B cell (primary cell): Measurements from ENCODE around the gene DACT2. TPM values are rescaled to one million over a fixed set of nuclear protein-coding genes. Genes with fewer than 3 reads are reported as not detected.

Experiments
- ATAC-seq: fragments of 200-7000 bp; cut with Tn5 transposase; one replicate; pipeline ENCODE4 v1.10.0; 2021; ENCODE audit warnings: low read depth, mild to moderate bottlenecking, moderate number of reproducible peaks, moderate library complexity
- CTCF ChIA-PET: fragments of 350-600 bp; sonication (Branson Sonifier 250); formaldehyde crosslinking; loops from one replicate; lab custom pipeline; 2021; ENCODE audit warnings: antibody characterized with exemption, inconsistent platforms; lab: Charles Lee
- POLR2A ChIA-PET: fragments of 350-600 bp; sonication (Branson Sonifier 250); formaldehyde crosslinking; loops from one replicate; lab custom pipeline; 2021; ENCODE audit warnings: antibody characterized with exemption; lab: Charles Lee
- DNase-seq: peaks from one replicate; pipeline ENCODE4 v3.0.0; 2013
- H2AFZ ChIP-seq: 2 replicates; pipeline ENCODE4 v1.6.1; 2012; ENCODE audit warnings: mild to moderate bottlenecking, low read depth, low read length; ENCODE audit not compliant: insufficient read depth, poor library complexity, severe bottlenecking
- H3K27ac ChIP-seq, 2 donors: 1 replicate in 1 of 2; 2 replicates in 1 of 2; pipeline ENCODE4 v1.5.1; 2012 to 2013; ENCODE audit warnings: low read length in 2 of 2, mild to moderate bottlenecking in 2 of 2, moderate library complexity in 1 of 2
- H3K27me3 ChIP-seq, 4 experiments: fragments of 200-600 bp in 1 of 4; sonication (generic) in 1 of 4; replicated peaks in 1 of 4; 1 replicate in 2 of 4; 2 replicates in 2 of 4; pipeline versions ENCODE4 v1.6.1 to v1.7.0; 2013 to 2016; ENCODE audit warnings: low read length in 3 of 4, mild to moderate bottlenecking in 2 of 4, mixed read lengths in 1 of 4, moderate library complexity in 1 of 4; ENCODE audit not compliant: insufficient read depth in 4 of 4, control insufficient read depth in 3 of 4; ENCODE audit errors: control extremely low read depth in 1 of 4
- H3K36me3 ChIP-seq, 2 experiments: replicated peaks in 1 of 2; 1 replicate in 1 of 2; 2 replicates in 1 of 2; pipeline versions ENCODE4 v1.6.1 to v1.7.1; 2013; ENCODE audit warnings: low read length in 1 of 2; ENCODE audit not compliant: insufficient read depth in 2 of 2, control insufficient read depth in 1 of 2; ENCODE audit errors: control extremely low read depth in 1 of 2, extremely low read depth in 1 of 2
- H3K4me1 ChIP-seq, 2 donors: fragments of 200-600 bp in 1 of 2; sonication (generic) in 1 of 2; 1 replicate in 1 of 2; 2 replicates in 1 of 2; pipeline versions ENCODE4 v1.5.1 to v1.6.1; 2013 to 2017; ENCODE audit warnings: low read length in 2 of 2; ENCODE audit not compliant: control insufficient read depth in 2 of 2, insufficient read depth in 2 of 2
- H3K4me2 ChIP-seq: replicated peaks from 2 replicates; pipeline ENCODE3; 2012; ENCODE audit warnings: mild to moderate bottlenecking, low read depth, low read length; ENCODE audit not compliant: poor library complexity, severe bottlenecking
- H3K4me3 ChIP-seq, 5 experiments: fragments of 200-600 bp in 1 of 5; sonication (generic) in 1 of 5; 1 replicate in 3 of 5; 2 replicates in 2 of 5; pipeline versions ENCODE4 v1.5.1 to v1.7.0; 2011 to 2016; ENCODE audit warnings: low read length in 4 of 5, mild to moderate bottlenecking in 4 of 5, low read depth in 2 of 5, control low read depth in 1 of 5, moderate library complexity in 1 of 5; ENCODE audit not compliant: insufficient read depth in 1 of 5; ENCODE audit errors: control extremely low read depth in 1 of 5, extremely low read depth in 1 of 5
- H3K79me2 ChIP-seq: fragments of 200-600 bp; sonication (generic); one replicate; pipeline ENCODE4 v1.6.0; 2016; ENCODE audit warnings: low read length; ENCODE audit not compliant: control insufficient read depth, insufficient read depth
- H3K9ac ChIP-seq: fragments of 200-600 bp; sonication (generic); 2 replicates; pipeline ENCODE4 v1.6.1; 2017; ENCODE audit warnings: mild to moderate bottlenecking, low read length, moderate library complexity
- H3K9me3 ChIP-seq, 3 donors: one replicate each; pipeline versions ENCODE4 v1.6.1 to v1.7.1; 2013; ENCODE audit warnings: low read length in 2 of 3; ENCODE audit not compliant: control insufficient read depth in 2 of 3, insufficient read depth in 1 of 3; ENCODE audit errors: control extremely low read depth in 1 of 3
- H4K20me1 ChIP-seq: 2 replicates; pipeline ENCODE4 v1.6.0; 2012; ENCODE audit warnings: mild to moderate bottlenecking, low read length; ENCODE audit not compliant: insufficient read depth, control insufficient read depth, poor library complexity, severe bottlenecking
- H3K27ac Mint-ChIP-seq: one replicate; pipeline ENCODE4 v1.8.0; 2021; ENCODE audit warnings: mixed read lengths
- H3K27me3 Mint-ChIP-seq: one replicate; pipeline ENCODE4 v1.8.0; 2021; ENCODE audit warnings: mixed read lengths
- H3K4me1 Mint-ChIP-seq: one replicate; pipeline ENCODE4 v1.8.0; 2021; ENCODE audit warnings: mixed read lengths
- H3K4me3 Mint-ChIP-seq: one replicate; pipeline ENCODE4 v1.8.0; 2021; ENCODE audit warnings: mixed read lengths
- H3K9me3 Mint-ChIP-seq: one replicate; pipeline ENCODE4 v1.8.0; 2022; ENCODE audit warnings: mixed read lengths; ENCODE audit not compliant: insufficient read depth
- CTCF ChIP-seq: fragments of 200-600 bp; IDR thresholded peaks from one replicate; pipeline ENCODE4 v1.8.0; 2022; ENCODE audit warnings: antibody characterized with exemption, mild to moderate bottlenecking
- EZH2 ChIP-seq: IDR thresholded peaks from 2 replicates; pipeline ENCODE4 v1.6.1; 2012; ENCODE audit warnings: borderline replicate concordance, low read depth, mild to moderate bottlenecking, moderate library complexity, low read length; ENCODE audit not compliant: insufficient read depth, poor library complexity, severe bottlenecking
- WGBS: methylation state at CpG from one replicate; pipeline ENCODE4 v1.1.5; 2013; ENCODE audit warnings: missing lambda C conversion rate; ENCODE audit not compliant: insufficient coverage; 5-methylcytosine and 5-hydroxymethylcytosine counted together
- intact Hi-C: fragments of 100-400 bp; cut with micrococcal nuclease; formaldehyde crosslinking; loops from one replicate; pipeline ENCODE4 v1.10.0; 2022
- polyA plus RNA-seq: library from polyadenylated mRNA; depleted of rRNA; stranded (reverse); fragments of >200 nt; gene quantifications from 2 replicates; pipeline ENCODE4 v1.2.3, GENCODE V29; 2012
- total RNA-seq, 2 donors: library from RNA; stranded (reverse); fragments of 120-200 nt in 1 of 2; gene quantifications; 1 replicate in 1 of 2; 2 replicates in 1 of 2; pipeline versions ENCODE4 v1.2.3 to v1.2.4, GENCODE V29; 2013 to 2022

The DACT2 gene
- total and polyA plus RNA-seq, 2 donors (not counting 1 experiment from before 2014, with no cell fraction given), result not detected

GRCh38 chr6:168310403-168310802, 9.2 kb downstream of the DACT2 start:
- H4K20me1 ChIP-seq, result no peaks in the 10 kb centered on the region
- H3K4me3 ChIP-seq, result no peak overlapping the region
- no peaks in the 10 kb centered on the region for H3K9me3 Mint-ChIP-seq
- ChIA-PET POLR2A (no interaction called here), CTCF (no interaction called here)
- H2AFZ ChIP-seq, result no peak overlapping the region
- H3K27me3 ChIP-seq, result no peaks in the 10 kb centered on the region
- WGBS, result 92% methylated on average over 11 of the region's 11 CpGs
- H3K4me1 Mint-ChIP-seq, result no peaks in the 10 kb centered on the region
- H3K9me3 ChIP-seq, result peaks cover 0 to 25% (median 0%) of the 10 kb centered on the region in 3 donors
- TF ChIP-seq EZH2 (no peak), CTCF (no peak)
- DNase-seq, result no peak
- no peaks in the 10 kb centered on the region for H3K4me1 ChIP-seq
- H3K27me3 Mint-ChIP-seq, result peaks cover 7% of the 10 kb centered on the region
- no peak overlapping the region for H3K4me3 Mint-ChIP-seq
- no peak overlapping the region for H3K9ac ChIP-seq
- intact Hi-C loops, result no loop called here
- no peaks in the 10 kb centered on the region for H3K79me2 ChIP-seq
- H3K4me2 ChIP-seq, result no peak overlapping the region
- ATAC-seq, result no peak
- no peaks in the 10 kb centered on the region for H3K36me3 ChIP-seq
- no peak overlapping the region for H3K27ac ChIP-seq
- no peak overlapping the region for H3K27ac Mint-ChIP-seq

- Histone ChIP-seq H3K4me1 (no peaks in the 10 kb centered on the region), H2AFZ (no peak overlapping the region), H4K20me1 (no peaks in the 10 kb centered on the region), H3K36me3 (no peaks in the 10 kb centered on the region), H3K4me2 (no peak overlapping the region), H3K79me2 (no peaks in the 10 kb centered on the region), H3K9ac (no peak overlapping the region), H3K27me3 (no peaks in the 10 kb centered on the region), H3K9me3 (peaks cover 0 to 25% (median 0%) of the 10 kb centered on the region in 3 donors), H3K27ac (no peak overlapping the region), H3K4me3 (no peak overlapping the region)
- intact Hi-C loops, result no loop called here
- DNase-seq (no peak), ATAC-seq (no peak)
- Mint-ChIP-seq H3K27me3 (peaks cover 5% of the 10 kb centered on the region), H3K27ac (no peak overlapping the region), H3K4me1 (no peaks in the 10 kb centered on the region), H3K4me3 (no peak overlapping the region), H3K9me3 (no peaks in the 10 kb centered on the region)
- WGBS, result 92% methylated on average over 15 of the region's 15 CpGs
- POLR2A ChIA-PET, result no interaction called here
- TF ChIP-seq CTCF, result no peak
- TF ChIP-seq EZH2, result no peak
- CTCF ChIA-PET, result no interaction called here
Measured at GRCh38 chr6:168309997-168310396, 9.6 kb downstream of the DACT2 start.
